GM18858 (cell line): ENCODE data around the gene DLG2.

Experiments used
- ATAC-seq: cut with Tn5 transposase; IDR thresholded peaks from one replicate; pipeline ENCODE4 v1.9.1; 2021; ENCODE audit not compliant: unreplicated experiment

The DLG2 gene

DNA sequence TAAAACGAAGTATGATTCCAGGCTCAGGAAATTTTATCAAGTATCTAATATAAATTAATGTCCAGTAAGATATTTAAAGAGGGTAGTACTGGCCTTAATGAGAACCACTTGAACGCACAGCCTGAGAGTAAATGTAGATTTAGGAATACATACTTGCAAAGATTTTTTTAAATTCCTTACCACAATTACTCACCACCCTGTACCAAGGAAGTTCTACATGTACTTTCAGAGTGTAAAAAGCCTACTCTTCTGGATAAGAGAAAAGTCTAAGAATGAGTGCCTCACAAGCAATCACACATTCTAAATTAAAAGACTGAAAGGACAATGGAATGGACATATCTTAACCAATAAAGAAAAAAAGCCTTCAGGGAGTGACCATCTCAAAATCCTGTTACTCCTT, 697.4 kb downstream of the DLG2 start:
- no peak for ATAC-seq

DNA sequence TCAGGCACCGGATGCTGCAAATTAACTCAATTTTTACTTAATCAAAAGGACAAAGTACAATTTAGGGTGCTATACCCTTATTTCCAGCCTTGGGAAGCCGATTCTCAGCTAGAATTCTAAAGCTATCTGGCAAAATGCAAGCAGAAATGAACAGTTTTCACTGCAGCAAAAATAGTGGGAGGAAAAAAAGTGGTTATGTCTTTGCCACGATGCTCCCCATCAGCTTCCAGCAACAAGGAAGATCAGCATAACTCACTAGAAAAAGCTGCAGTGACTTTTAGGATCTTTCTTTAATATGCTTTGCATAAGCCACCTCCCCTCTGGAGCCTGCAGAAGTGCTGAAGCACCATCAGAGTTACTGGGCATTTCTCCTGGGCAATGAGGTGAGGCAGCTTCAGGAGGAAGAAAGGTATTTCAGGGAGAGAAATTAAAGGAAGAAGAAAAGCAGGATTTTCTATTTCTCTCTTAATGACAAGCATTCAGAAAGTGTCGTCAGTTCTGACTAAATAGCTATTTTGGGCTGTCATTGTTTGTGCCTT, 702.9 kb downstream of the DLG2 start:
- no peak for ATAC-seq

DNA sequence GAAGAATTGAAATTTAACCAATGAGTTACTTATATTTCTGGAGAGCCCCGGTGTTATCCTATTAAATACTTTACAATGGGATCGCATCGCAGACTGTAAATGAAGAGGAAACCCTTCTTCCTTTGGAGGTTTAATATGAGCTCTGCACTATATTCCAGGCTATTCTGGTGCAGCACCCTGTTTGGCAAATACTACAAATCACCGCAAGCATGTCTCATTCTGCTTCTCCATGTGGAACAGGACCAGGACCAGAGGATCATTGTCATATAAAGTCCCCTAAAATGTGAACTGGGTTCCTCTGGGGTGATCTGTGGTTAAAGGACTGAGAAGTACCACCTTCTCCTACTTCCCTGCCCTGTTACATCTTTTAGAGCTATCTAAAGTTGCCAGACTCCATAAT, 703.7 kb downstream of the DLG2 start:
- ATAC-seq = no peak

DNA sequence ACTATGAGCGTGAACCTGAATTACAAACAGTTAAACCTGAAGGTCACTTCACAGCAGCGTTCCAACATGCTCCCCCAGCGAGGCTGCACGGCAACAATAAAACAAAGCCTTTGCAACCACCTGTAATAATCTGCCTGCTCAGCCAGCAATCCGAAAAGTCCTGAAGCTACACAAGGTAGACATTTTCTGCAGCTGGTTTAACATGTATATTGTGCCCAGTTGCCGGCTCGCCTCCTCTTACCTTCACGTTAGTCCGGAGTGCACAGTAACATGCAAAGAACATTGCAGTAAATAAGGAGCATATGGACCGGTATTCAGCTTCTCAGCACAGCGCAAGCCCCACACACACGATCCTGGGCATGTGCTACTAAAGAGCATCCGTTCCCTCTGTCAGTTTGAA, 704.3 kb downstream of the DLG2 start:
- ATAC-seq = no peak

DNA sequence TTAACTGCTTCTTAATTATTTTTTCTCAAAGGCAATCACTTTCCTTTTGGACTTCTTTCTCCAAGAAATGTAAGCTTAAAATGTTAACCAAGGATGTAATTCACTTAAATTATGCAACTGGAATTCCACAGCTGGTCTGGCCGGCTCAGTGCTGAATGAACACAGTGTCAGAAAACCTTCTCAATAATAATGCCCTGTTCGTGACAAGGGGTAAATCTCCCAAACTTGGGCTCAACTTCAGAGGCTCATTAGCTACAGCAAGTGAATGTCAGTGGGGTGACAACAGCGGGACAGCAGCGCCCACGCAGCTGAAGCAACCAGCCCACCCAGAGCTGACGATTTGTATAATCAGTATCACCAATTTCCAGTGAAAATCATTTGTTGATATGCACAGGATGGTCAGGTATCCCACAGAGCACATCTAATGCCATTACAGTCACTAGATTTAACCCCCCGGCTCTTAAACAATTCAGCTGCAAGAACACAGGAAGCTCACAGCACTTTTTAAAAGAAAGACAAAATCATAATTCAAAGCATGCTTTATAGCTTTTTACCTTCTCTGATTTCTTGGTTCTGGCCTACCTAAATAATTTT, 704.8 kb downstream of the DLG2 start:
- no peak for ATAC-seq

DNA sequence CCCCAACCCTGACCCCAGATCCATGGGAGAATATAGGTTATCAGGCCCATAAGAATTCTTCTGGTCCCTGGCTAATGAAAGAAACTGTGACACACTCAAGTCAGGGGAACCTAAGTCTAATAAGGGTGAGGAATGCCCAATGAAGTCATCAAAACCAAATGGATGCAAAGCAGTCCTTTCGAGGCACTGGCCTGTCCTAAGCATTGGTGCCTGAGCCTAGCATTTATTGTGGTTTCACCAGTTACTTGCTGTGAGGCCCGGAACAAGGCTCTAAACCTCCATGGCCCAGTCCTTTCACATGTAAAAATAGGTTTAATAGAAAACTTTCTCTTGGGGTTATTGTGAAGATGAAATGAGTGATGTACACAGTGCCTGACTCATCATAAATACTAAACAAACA, 712.6 kb downstream of the DLG2 start:
- ATAC-seq = no peak

DNA sequence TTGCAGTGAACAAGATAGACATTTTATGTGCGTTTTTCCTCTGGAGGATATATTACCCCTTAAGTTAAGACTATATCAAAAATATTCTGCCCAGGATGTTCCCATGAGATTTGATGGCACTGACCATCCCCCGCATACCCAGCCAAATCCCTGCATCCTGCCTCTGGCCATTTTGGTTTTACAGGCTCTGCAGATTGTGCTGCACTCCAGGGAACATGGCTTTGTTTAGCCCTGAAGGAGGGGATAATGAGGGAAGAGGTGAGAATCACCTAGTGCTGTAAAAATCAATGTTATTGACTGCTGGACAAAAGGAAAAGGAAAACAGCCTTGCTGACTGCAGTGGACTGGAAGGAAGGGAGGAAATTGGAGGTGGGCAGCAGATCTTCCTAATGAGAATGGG, 717.4 kb downstream of the DLG2 start:
- no peak for ATAC-seq

DNA sequence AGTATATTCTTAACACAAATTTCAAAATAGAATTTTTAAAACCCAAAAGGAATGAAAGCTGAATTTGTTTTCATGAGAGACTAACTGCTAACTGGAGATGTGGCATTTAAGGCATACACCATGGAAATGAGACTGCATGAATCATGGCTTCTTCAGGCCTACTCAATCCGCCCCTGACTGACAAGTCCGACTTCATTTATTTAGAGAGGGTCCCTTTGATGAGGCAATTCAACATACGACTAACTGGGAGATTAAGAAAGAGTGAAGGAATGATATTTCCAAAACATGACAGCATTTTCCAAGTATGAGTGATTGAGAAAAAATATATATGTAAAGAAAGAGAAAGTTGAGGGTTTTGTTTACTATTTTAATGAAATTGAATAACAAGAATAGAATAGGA, 720.1 kb downstream of the DLG2 start:
- no peak for ATAC-seq

DNA sequence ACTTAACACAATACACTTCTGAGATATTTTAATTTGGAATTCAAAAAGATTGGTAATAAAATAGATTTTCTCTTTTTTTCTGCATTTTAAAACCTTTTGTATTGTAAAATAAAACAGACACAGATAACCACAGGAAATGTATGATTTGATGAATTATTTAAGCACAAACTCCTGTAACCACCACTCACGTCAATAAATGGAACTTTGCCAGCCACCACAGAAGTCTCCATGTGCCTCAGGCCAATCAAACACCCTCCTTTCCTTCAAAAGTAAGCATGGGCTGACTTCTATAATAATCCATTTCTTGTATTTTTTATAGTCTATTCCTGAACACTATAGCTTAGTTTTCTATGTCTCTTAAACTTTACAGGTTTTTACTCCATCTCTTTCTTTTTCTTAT, 721.7 kb downstream of the DLG2 start:
- ATAC-seq = no peak

DNA sequence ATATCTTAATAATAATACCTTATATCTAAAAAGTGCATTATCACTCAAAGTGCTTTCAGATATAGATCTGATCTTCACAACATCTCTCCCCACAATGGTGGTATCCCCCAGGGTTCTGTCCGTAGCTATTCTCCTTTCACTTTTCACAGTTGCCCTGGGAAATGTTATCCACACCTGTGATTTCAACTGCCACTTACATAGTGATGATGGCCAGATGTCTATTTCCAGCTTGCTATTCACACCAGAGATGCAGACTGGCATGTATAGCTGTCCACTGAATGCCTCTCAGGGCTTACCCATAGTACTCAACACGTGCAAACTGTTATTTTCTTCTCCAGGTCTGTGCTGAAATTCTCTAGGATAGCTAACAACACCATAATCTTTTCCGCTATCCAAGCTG, 724.7 kb downstream of the DLG2 start:
- ATAC-seq = no peak

DNA sequence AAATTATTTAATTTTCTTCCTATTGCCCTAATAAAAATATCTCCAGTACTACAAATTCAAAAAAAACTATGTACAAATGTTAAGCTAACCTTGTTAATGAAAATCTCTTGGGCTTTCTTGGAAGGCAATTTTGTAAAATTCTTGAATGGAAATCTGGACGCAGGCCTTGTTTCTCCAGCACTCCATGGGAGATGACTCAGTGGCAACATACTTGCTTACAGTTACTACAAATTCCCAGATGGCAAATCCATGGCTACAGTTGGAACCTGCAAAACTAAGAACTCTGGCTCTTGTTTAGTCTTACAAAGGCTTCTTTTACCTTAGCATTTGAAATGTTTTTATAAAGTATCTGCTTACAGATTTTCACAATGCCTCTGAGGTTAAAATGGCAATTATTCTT, 725.2 kb downstream of the DLG2 start:
- ATAC-seq = no peak

DNA sequence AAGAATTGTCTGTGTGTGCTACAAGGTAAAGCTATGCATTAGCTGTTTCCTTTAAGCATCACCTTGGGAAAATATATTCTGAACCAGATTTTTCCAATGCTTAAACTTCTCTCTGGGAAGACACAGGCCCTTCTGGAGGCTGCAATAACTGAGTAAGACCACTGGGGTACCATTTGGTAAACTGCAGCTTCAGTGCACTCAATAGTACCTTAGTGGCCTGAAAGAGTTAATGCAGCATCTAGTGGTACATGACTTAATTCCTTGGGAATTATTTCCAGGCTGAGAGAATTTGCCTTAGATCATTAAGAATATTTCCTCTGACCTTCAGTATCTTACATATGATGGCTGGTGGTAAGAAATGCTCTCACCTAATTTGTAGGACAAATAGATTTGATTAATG, 727.4 kb downstream of the DLG2 start:
- no peak for ATAC-seq

DNA sequence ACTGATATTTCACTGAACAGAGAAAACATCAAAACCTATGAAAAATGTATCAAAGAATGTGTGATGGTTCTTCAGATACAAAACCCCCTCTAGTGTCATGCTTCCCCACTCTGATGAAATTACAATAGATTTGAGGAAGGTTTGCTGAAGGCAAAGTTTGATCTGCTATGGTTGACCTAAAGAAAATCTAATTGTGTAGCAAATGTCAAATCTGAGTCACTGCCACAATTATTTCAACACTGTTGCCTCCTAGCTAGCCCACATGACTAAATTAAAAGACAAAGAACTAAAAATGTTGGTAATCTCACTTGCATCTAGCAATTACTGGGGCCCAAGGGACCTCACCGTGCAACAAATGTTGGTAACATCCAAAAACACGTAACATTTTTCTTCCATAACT, 728.0 kb downstream of the DLG2 start:
- no peak for ATAC-seq

DNA sequence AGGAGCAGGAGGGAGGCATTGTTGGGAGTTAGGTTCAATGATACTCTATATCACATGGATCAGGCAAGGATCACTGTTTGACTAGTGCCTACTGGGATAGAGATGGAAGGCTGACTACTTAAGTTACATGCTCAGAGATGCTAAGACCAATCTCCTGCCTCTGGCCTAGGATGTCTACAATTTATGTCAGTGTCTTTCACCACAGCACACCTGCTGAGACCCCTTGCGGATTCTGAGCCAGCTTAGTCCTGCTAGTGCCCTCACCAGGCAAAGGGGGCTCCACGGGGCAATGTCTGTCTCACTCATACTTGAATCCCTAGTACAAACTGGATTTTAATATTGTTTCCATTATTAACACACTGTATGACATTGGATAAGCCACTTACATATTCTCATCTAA, 732.5 kb downstream of the DLG2 start:
- ATAC-seq = no peak

DNA sequence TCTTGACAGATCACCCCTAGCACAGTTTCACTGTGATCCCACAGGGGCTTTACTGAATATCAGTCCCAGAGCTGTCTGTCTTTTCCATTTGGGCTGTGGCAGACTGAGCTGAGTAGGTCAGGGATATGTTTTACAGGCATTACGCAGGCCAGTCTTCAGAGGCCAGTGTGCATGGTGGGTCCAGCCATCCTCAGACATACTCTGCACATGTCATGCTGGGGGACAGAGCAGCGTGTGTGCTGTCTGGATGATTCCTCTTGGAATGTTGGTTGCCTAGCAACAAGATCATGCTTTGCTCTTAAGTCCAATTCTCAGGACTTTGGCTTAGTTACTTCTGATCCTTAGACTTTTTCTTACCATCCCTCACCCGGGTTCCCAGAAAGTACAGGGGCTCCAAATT, 736.5 kb downstream of the DLG2 start:
- ATAC-seq = no peak

DNA sequence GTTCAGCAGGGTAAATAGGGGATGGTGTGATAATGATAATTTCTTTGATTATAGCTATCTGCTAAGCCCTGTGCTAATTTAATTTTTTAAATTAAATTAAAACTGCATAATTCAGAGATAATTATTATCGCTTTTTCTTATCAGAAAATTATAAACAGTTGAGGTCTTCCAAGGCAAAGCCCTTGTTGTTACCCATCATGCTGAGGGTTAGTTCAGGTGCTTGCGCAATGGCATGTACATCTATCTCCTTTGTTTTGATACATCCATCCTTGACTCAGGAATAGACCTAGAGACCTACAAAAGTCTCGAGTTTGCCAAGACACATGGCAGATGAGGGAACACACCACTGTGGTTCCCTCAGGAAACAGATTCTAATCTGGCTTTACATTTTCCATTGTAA, 737.6 kb downstream of the DLG2 start:
- no peak for ATAC-seq

DNA sequence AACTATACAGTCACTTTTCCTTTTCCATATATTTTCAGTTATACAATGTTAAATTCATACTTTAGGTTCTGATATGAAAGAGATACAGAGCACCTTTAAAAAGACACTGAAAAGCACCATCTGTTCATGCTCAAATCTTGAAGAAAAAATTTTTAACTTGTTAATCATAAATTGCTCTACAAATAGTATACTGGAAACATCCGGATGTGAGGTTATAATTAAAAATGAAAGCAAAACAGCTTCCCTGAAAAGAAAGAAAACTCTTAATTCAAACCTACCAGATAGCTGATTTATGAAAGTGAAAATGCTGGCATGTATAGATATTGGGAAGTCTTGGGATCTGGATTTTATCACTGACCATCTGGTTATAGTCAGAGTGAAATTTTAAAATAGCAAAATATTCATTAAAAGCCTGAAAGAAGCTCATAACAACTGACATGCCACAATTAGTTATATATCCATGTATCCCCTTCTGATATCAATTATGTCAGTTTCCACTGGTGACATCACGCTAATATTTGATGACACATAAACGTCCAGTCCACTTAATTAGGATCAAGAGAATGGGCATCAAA, 740.0 kb downstream of the DLG2 start:
- no peak for ATAC-seq

DNA sequence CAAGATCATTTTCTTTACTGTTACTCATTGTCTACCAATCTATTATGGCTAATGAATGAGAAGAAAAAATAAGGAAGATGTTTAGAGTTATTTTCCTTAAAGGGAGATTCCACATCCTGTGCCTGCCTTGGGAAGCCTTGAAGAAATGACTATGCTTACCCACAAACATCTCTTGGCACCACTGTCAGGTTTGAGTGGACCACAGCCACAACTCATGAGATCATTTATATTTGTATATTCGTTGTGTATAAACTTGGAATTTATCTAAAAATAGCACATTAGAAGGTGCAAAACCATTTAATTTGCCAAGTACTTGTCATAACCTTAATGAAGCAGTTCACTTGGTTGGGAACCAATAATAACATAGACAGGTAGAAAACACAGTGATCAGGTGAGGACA, 740.8 kb downstream of the DLG2 start:
- ATAC-seq = no peak

DNA sequence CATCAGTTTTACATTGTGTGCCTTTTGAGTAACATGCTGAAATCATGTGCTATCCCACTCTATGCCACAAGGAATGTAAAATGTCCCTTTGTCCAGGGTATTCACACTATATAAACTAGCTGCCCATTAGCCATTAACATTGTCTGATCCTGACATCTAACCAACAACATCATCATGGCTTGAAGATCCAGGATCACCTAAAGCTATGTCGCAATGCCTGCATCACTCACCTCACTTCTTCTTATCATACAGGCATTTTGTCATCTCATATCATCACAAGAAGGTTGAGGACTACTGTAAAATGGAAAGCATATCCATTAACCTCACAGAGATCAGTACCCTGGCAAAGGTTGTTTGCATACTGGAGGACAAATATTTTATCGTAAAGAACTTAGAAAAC, 742.3 kb downstream of the DLG2 start:
- no peak for ATAC-seq

DNA sequence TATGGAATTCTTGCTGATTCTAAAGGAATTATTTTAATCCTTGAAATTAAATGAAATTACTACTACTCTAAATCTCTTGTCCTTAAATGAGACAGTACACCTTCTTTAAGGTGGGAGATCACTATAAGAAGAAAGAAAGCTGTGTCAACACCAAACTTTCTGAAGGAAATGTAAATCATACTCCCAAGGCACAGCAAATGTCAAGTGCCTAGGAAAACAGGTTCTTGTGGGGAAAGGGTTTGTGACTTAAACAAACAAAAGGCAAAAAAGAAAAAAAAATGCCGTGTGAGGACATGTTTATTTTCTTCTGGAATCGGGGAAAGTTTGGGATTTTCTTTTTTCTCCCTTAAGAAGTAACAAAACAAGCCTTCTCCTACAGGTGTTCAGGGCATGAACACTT, 745.1 kb downstream of the DLG2 start:
- ATAC-seq = no peak

DNA sequence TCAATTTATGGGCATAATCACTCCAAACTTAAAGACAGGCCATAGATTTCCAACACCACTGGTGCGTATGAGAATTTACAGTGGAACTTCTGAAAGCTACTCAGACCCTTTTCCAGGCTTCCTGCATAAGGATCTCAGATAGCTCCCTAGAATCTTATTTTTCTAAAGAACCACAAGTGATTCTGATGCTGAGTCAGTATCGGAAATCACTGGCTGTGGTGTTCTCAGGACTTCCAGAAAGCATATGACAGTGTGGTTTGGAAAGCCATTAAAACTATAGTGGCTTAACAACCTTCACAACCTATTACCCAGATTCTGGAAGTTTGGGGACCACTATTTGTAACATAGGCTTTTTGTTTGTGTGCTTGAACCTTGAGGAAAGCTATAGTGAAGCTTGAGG, 756.0 kb downstream of the DLG2 start:
- ATAC-seq = no peak

DNA sequence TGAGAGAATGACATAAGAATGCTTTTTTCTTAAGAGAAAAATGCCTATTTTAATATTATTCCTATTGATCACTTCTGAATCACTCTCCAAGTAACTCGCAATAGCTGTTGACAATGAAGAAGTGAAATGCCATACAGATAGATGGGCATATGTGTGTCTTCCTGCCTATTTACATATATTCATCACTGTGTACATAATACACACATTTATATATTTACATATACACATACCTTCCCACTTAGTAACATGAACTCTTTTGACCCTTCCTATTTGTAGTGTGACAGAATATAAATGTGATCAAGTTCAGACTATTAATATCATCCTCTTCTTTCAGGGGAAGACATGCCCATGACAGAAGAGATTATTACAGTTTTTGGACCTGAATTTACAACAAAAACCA, 756.7 kb downstream of the DLG2 start:
- no peak for ATAC-seq

DNA sequence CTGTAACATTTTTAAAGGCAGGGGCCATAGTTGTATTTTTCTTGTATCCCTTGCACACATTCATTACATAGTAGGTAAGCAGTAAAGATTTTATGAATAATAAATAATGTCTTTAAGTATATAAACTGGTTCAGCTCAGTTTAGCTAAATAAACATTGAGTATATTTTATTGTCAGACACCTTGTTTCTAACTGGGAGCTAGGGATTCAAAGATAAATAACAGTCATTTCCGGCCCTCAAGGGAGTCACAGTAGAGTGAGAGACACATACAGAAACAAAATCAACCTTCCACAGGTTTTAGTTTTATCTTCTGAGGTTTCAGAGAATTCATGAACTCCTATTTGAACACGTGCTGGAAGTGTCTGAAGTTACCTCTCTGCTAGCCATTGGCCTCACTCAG, 760.2 kb downstream of the DLG2 start:
- no peak for ATAC-seq
